Measurements from ENCODE around the gene JUP.
"Not testable (repeated sequence)": the region's sequence is repeated elsewhere in the genome, so short reads cannot be mapped to it uniquely, and the experiment has no call there.

The JUP gene

DNA sequence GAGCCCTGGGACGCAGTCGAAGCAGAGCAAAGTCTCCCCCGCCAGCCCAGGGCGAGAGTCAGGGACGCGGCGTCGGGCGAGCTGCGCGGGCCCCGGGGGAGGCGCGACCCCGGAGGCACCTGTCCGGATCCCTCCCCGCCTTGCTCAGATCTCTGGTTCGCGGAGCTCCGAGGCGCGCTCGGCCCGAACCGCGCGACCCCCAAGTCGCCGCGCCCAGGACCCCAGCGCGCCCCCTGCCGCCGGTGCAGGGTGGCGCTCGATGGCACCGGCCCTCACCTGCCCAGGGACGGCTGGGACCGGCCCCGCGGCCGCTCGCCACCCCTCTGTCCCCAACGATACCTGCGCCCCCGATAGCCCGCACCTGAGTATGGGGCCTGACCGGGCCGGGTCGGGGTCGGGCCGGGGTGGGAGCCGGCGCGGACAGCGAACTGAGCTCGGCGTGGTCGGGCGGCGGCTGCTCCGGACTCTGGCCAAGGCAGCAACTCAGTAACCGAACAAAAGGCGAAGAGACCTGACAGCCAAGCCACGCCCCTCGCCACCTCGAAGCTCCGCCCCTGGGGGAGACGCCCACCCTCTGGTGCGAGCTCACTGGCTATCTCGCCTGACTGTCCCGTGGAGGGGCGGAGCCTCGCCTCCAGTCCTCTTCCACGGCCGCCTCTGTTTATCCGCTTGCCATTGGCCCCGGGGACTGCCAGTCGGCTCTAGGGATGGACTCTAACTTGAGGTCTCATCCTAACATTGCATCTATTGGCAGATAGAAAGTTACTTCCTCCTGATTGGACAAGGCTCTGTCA is at the start of gene JUP:
Gene JUP, minus strand, starts transcription at position 485 of the 794 bp plus-strand sequence. CDS start 14,857 bp downstream, outside the sequence.
- ATAC-seq (peak; percentile 94), DNase-seq (peak; percentile 94)

DNA sequence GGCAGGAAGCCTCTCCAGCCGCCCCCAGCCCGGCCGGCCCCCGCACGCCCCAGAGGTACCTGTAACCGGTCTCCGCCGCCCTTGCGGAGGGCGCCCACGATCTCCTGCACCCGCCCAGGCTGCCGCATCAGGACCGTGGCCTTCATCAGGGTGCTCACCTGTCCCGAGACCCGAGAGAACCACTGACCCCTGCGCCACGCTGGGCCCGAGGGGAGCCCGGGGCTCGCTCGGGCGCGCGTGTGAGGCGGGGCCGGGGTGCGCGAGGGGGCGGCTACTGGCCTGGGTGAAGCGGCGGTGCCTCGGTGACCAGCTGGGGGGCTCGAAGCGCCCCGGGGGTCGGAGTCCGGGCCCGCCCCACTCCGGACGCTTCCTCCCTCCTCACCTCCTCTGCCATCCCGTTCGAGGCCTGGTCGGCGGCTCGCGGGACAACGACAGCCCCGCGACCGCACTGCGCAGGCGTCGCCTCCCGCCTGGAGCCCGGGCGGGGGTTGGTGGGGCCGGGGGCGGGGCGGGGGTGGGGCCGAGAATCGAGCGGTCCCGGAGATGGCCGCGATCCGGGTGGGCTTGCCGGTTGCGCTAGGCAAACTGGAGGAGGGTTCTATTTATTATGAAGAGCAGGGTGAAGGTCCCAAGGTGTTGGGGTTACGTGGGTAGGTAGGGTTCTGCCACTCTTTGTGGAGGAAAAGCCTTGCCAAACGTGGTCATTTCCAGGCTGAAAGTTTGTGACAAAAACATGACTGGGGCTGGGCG is 49.5 kb upstream of the JUP start, which contains the start of gene NT5C3B:
Gene NT5C3B, minus strand, starts transcription at position 433 of the 750 bp plus-strand sequence. Its CDS starts 39 bp downstream, at position 394.
- peak; percentile 68 for DNase-seq
- ATAC-seq: peak; percentile 86

DNA sequence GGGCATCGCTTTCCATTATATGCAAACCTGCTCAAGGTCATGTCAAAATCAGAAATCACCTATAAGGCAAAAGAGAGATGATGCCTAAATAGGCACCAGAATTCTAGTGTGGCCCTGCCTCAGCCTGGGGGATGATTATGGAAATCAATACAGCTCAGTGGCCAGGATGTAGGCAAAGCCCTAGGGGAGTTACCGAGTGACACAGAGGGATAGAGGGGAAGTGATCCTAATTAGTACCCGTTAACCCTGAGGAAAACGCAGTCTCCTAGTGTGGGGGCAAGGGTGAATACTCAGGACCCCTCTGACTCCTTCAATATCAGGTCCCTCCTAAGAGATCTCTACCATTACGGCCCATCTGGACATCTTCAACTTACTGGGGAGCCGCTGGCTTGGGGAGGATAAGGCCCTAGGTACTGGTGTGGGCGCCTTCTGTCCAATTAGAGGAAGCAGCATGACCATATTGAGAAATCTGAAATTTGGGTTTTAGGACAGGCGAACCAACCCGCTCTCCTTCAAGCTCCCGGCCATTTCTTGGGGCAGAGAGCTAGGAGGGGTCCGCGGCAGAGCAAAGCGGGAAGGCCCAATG is 48.8 kb upstream of the JUP start:
- peak; percentile 19 for ATAC-seq
- DNase-seq: no peak

DNA sequence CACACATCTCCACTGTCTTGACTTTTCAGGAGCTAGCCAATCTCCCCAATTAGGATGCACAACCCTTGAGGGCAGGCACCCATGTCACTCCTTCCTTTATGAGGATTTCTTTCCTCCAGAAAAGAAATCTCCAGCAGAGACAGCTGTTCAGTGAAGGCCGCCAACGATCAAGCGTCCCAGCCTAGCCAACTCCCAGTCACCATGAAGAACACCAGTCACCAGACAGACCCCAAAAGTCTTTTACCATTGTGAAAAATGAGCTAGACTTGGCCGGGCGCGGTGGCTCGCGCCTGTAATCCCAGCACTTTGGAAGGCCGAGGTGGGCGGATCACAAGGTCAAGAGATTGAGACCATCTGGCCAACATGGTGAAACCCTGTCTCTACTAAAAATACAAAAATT is 43.5 kb upstream of the JUP start:
- not testable (repeated sequence) for ATAC-seq, DNase-seq

DNA sequence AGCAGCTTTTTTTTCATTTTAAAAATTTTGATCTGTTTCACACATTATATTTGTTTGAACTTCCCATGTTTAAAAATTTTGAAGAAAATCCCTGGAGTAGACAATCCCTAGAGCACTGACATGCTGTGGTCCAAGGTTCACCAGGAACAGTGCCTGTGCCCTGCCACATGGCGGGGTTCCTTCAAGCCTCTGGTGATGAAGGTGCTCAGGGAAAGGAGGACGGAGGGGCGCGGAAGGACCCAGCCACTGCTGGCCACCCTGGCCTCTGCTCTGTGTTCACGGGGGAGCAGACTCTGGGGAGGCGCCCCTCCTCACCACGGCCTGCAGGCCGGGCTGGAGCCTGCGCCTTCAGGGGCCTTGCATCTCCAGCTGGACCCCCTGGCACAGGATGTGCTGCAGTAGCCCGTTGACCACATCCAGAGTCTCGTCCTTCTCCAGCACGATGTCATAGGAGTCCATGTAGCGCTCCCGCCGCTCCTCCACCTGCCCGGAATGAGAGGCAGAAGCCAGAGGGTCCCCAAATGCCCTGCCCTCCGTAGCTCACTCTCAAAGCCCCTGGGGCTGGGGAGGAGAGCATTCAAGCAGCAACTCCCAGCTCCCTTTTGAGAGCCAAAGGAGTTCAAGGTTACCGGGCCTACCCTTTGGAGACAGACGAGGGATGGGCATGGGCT is 38.8 kb upstream of the JUP start:
- ATAC-seq: no peak
- DNase-seq: no peak

DNA sequence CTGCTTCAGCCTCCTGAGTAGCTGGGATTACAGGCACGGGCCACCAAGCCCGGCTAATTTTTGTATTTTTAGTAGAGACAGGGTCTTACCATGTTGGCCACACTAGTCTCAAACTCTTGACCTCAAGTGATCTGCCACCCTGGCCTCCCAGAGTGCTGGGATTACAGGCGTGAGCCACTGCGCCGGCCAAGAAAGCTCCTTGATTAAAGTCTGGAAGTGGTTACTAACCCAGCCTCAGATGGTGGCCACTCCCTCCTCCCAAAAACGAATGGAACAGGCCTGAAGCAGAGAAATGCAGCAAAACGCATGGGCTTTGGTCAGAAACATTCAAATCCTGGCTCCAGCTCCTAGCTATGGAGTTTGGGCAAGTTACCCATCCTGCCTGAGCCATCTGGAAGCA is 37.6 kb upstream of the JUP start:
- ATAC-seq (no peak), DNase-seq (no peak)

DNA sequence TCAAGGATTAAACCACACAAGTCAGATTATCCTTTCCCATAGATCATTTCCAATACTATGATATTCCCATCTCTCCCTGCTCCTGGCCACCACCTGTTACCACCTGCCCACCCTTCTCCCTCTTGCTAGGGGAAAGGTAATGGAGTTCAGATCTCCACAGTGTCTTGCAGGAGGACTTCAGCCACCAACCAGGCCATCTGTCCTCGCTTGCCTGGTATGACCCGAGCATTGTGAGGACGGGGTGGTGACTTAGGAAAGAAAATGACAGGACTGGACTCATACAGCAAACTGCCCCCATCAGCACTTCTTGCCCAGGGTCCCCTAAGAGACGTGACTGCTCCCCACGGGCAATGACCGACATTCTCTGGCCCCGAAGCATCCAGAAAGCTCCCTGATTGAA is 37.1 kb upstream of the JUP start:
- ATAC-seq (no peak), DNase-seq (no peak)

DNA sequence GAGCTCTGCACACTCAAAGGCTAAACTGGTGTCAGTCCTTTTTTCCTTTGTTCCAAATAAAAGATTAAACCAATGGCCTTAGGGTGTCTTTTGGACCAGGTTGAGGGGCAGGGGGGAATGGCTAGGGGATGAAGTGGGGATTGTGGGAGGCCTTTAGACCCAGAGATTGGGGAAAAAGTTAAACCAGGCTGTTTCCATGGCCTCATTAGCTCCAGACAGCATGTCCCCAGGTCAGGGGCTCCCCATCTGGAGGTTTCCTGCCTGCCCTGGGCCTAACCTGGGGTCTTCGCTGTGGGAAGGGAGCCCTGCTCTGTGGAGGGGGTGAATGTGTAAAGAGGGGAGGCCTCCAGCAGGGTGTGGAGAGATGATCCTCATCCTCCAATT is 36.6 kb upstream of the JUP start:
- DNase-seq (no peak), ATAC-seq (no peak)

DNA sequence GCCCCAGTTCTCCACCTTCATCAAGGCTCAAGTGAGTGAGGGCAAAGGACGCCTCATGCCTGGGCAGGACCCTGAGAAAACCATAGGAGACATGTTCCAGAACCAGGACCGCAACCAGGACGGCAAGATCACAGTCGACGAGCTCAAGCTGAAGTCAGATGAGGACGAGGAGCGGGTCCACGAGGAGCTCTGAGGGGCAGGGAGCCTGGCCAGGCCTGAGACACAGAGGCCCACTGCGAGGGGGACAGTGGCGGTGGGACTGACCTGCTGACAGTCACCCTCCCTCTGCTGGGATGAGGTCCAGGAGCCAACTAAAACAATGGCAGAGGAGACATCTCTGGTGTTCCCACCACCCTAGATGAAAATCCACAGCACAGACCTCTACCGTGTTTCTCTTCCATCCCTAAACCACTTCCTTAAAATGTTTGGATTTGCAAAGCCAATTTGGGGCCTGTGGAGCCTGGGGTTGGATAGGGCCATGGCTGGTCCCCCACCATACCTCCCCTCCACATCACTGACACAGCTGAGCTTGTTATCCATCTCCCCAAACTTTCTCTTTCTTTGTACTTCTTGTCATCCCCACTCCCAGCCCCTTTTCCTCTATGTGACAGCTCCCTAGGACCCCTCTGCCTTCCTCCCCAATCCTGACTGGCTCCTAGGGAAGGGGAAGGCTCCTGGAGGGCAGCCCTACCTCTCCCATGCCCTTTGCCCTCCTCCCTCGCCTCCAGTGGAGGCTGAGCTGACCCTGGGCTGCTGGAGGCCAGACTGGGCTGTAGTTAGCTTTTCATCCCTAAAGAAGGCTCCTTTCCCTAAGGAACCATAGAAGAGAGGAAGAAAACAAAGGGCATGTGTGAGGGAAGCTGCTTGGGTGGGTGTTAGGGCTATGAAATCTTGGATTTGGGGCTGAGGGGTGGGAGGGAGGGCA is 36.0 kb upstream of the JUP start:
- ATAC-seq: no peak
- DNase-seq: no peak

DNA sequence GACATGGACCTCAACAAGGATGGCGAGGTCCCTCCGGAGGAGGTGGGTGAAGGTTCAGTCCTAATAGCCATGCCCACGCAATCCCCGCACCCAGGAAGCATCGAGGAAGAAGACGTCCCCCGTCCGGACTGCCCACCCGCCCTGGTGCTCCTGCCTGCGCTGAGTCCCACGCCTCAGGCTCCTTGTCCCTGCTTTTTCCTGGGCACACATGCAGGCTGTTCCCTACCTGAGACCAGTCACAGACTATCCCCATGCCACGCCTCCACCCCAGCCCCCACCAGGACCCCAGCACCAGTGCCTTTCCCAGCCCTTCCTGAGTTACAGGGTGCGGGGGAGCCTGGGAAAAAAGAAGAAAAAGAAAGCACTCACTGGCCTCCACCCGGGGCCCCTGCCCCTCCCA is 35.3 kb upstream of the JUP start:
- ATAC-seq (no peak), DNase-seq (no peak)

DNA sequence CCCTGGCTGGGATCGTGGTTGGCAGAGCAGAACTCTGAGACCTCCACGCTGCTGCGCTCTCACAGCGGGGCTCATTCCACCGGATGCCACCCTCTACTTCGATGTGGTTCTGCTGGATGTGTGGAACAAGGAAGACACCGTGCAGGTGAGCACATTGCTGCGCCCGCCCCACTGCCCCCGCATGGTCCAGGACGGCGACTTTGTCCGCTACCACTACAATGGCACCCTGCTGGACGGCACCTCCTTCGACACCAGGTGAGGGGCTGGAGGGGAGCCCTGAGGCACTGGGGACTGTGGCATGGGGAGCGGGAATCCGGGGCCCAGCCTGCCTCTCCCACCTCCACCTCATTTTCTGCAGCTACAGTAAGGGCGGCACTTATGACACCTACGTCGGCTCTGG is 31.5 kb upstream of the JUP start:
- DNase-seq (no peak), ATAC-seq (no peak)

DNA sequence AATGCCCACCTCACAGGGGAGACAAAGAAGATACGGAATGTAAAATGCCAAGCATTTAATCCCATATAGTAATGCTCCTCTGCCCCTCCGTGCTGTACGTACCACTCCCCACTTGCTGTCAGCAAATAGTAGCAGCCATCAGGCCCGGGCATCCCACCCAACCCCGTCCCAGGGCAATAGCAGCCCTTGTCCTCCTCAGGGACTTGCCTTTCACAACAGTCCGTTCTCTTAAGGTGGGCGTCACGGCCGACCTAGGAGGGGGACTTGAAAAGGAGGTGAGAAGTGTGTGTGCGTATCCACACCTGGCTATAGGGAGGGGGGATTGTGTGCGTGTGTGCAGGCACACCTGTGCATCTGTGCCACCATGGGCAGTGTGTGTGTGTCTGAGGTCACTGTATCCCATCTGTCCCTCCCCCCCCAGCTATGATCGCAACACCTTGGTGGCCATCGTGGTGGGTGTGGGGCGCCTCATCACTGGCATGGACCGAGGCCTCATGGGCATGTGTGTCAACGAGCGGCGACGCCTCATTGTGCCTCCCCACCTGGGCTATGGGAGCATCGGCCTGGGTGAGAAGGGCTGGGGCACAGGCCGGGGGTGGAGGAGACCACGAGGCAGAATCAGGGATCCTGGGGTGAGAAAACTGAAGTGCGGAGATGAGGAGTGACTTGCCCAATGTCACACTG is 30.3 kb upstream of the JUP start:
- DNase-seq: no peak
- ATAC-seq: no peak

DNA sequence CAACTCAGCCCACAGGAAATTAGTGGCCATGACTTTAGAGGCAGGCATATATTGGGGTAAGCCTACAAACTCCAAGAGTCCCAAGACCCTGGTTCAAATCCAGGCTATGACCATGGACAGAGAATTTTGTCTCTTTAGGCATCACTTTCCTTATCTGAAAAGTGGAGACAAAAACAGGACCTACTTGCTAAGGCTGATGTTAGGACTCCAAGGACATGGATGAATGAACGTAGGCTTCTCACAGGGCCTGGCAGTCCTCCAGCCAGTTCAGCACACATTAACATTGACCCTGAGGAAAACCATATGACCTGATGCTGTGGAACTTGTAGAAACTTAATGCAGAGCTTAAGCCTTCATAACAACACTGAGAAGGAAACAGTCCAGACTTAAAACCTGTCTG is 27.7 kb upstream of the JUP start:
- no peak for DNase-seq
- no peak for ATAC-seq

DNA sequence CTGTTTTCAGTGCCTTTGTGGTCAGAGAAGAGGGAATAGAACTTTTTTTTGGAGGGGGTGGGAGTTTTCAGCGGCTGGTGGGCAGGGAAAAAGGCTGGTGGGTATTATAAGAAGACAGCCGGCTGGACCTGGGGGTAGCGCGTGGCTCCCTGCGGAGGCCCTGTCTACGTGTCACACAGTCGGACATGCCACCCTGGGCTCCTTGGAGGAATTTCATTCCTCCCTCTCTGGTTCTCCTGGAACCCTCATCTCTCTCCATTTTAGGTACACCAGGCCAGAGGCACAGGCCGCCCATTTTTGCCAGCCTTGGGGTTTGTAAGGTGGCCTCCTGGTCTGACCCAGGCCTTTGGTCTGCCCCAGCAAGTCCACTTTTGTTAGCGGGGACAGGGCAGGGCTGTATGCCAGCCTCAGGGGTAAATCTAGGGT is 27.2 kb upstream of the JUP start:
- no peak for DNase-seq
- ATAC-seq: no peak

DNA sequence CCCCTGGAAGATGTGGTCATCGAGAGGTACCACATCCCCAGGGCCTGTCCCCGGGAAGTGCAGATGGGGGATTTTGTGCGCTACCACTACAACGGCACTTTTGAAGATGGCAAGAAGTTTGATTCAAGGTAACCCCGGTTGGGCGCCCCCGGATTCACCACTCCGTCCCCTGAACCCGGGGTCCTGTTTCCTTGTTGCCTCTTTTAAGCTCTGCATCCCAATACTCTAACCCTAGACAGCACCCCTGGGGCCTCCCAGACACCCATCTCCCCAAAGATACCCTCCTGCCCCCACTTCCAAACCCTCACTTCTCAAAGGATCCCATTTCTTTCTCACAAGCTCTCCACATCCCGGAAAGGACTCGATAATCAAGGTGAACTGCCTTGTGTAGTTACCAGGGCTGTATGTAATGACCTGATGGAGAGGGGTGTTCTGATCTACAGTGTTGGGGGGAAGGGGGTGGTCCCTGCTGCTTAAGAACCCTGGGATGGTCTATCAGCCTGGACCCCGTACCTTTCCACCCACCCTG is 26.7 kb upstream of the JUP start:
- no peak for ATAC-seq
- DNase-seq: no peak

DNA sequence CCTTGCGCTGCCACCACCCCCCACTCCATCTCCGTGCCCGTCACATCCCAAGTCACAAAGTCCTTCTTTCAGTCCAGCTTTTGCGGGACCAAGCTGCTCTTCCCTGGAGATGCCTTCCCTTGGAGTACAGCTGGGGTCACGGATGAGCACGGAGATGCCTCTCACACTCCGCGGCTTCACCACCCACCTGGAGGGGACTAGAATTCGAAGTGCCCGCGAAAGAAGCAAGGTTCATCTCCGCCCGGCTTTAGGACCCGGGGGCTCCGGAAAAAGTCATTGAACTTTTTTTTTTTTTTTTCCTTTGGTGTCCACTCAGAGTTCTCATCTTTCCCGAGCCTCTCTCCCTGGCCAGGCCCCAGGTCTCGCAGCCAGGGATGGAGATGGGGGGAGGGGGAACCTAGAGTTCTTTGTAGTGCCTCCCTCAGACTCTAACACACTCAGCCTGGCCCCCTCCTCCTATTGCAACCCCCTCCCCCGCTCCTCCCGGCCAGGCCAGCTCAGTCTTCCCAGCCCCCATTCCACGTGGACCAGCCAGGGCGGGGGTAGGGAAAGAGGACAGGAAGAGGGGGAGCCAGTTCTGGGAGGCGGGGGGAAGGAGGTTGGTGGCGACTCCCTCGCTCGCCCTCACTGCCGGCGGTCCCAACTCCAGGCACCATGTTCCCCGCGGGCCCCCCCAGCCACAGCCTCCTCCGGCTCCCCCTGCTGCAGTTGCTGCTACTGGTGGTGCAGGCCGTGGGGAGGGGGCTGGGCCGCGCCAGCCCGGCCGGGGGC is 26.1 kb upstream of the JUP start, which contains the start of gene FKBP10:
Gene FKBP10, plus strand, starts transcription at position 624 of the 771 bp plus-strand sequence. Its CDS starts 31 bp downstream, at position 655.
- ATAC-seq (no peak), DNase-seq (peak; percentile 38)

DNA sequence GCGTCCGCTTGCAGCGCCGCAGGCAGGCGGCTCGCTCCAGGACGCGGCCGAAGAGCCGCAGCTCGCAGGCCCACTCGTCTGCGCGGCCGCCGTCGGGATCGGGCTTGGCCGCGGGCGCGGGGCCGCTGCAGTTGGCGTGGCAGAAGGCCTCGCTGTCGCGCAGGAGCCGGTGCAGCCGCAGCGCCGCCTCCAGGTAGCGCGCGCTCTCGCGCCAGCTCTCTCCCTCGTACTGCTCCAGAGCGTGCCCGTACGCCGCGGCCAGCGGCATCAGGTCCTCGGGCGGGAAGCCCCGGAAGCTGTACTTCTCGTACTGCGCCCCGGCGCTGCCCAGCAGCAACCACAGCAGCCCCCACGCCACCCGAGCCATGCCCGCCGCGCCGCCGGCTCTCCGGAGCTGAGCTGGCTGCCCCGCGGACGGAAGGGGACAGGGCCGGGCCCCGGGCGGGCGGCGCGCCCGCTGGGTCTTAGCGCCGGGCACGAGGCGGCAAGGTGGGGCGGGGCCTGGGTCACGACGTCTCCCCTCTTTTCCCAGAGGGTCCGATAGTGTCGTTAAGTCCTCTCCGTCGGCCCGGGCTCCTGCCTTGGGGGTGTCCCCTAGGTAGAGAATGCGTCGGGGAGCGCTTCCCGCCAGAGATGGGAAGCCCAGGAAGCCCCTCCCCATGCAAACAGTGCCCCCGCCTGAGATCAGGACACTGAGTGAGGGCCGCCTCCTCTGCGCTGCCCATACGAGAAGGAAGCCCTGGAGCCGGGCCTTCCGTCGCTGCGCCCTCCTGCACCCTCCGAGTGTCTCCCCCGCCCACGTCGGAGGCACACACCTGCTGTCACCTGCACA is 25.3 kb upstream of the JUP start, which contains the start of gene P3H4:
Gene P3H4, minus strand, starts transcription at position 401 of the 832 bp plus-strand sequence. Its CDS starts 34 bp downstream, at position 367.
- DNase-seq (peak; percentile 75), ATAC-seq (peak; percentile 79)

Measured in stimulated activated naive CD8-positive, alpha-beta T cell treated with anti-CD3 and anti-CD28 coated beads, Interleukin-15, Interleukin-2, amounts not matched to agents 100 U/mL and 50 U/mL, for 24 hours (primary cell).